Right kidney (tissue), 1 donor: ENCODE measurements around the gene LRRC15.

Experiments
- DNase-seq: peaks from one replicate; pipeline ENCODE4 v3.0.0-alpha.2; 2016

The LRRC15 gene

DNA sequence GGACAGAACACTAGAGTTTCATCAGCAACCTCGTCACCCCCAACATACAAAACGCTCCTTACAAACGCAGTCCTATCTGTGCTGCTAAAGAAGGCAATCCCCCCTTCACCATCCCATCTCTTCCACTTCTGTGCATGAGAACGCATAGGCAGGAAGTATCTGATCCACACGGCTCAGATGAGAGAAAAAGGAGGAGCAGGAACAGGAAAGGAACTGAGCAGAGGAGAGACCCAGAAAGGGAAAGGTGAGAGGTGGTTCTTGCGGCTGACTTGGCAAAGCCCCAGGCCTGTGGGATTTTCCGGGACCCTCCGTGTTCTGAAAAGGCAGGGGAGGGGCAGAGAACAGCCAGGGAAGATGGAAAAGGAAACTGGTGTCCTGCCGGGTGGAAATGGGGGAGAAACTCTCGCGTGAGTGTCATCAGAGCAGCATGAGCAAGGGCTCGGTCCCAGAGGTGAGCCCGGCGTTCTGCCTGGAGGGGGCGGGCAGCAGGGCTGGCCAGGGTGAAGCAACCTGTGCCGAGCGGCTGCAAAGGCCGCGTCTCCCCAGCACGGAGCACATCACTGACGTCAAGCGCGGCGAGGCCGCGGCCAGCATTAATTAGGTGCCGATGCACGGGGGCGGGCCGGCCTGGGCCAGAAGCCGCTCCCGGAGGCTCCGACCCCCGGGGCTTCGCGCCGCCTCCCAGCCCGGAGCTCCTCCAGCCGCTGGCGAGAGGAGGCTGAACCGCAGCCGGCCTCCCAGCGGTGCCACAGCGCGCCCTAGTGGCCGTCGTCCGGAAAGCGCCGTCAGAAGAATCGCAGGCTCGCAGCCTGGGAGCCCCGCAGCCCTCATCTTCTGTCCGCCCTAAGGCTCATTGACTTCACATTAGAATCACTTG lies 54.2 kb downstream of the LRRC15 start:
- peak; percentile 95 for DNase-seq

GRCh38 chr3:194314388-194315068 lies 55.0 kb downstream of the LRRC15 start:
- no peak for DNase-seq

DNA sequence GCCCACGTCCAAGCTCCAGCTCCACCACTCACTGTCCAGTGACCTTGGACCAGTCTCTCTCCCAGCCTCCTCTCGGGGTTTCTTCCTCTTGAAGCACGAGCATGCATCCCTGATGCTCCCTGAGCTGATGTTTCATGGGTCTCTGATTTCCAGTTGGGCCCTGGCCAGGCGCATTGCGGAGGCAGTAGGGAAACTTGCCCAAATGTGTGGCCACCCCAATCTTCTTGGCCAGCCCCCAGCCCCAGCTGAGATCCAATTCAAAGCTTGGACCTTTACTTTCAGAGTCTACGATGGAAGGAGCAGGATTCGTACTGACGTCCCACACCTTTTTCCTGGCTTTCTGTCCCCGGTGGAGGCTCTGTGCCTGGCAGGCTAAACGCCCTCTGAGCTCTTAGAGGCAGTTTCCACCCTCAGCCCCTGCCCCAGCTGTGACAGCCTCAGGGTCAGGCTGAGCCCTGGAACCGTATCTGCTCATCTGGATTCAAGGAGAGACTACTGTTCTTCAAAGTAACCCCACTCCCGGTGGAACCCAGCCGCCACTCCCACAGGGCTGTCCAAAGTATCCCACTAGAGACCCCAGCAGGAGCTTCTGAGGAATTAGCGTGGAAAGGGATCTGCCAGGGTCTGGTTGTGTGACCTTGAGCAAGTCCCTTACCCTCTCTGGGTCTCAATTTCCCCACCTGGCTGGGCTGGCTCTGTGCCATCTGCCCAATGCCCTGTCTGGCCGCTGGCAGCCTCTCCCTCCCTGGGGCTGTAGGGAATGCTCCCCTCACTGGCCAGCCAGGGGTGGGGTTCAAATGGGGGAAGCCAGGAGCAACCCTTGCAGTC lies 55.8 kb downstream of the LRRC15 start:
- no peak for DNase-seq

- peak; percentile 73 for DNase-seq
Measured at GRCh38 chr3:194312743-194313281, 56.7 kb downstream of the LRRC15 start.

GRCh38 chr3:194312186-194312742 lies 57.3 kb downstream of the LRRC15 start:
- no peak for DNase-seq

DNA sequence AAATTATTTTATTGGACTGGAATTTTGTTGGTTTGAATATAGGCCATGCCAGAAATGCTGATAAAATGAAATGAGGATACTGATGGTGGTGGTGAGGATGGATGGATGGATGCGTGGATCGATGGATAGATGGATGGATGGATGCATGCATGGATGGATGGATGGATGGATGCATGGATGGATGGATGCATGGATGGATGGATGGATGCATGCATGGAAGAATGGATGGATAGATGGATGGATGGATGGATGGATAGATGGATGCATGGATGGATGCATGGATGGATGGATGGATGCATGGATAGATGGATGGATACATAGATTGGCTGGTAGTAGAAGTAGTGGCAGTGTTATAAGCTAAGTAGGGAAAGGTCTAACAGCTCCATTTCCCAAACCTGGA lies 58.5 kb downstream of the LRRC15 start:
- no peak for DNase-seq

DNA sequence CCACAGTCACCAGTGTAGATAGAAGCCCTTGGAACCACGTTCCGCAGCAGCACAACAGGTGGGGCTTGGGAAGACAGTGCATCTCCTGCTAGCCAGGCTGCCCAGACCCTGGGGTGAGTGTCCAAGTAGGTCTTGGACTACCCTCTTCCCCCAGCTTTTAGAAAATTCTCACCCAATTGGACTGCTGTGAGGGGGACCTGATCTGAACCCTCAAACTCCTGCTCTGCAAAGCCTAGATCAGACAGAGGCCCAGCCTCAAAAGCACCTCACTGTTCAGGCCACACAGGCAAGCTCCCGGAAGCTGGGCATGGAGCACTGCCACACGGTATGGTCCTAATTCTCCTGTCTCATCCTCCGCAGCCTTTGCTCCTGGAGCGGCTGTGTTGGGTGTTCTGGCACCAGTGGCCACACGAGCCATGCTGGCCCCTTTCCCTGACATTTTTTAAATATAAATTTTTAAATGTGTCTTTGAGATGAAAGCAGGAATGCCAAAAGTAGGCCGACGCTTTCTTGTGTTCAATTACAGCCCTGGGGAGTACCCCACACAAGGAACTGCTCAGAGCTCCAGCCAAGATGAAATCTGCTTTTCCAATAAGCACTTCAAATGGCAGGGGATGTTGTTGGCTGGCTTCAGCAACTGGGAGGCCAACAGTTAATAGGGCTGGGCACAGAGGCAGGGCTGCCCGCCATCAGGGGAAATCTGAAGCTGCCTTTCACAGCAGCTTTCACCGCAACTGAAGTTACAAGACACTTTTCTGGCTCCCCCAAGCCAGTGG lies 59.3 kb downstream of the LRRC15 start:
- no peak for DNase-seq

GRCh38 chr3:194308601-194309449 lies 60.7 kb downstream of the LRRC15 start:
- DNase-seq: no peak

GRCh38 chr3:194307849-194308248 lies 61.7 kb downstream of the LRRC15 start:
- DNase-seq: no peak

DNA sequence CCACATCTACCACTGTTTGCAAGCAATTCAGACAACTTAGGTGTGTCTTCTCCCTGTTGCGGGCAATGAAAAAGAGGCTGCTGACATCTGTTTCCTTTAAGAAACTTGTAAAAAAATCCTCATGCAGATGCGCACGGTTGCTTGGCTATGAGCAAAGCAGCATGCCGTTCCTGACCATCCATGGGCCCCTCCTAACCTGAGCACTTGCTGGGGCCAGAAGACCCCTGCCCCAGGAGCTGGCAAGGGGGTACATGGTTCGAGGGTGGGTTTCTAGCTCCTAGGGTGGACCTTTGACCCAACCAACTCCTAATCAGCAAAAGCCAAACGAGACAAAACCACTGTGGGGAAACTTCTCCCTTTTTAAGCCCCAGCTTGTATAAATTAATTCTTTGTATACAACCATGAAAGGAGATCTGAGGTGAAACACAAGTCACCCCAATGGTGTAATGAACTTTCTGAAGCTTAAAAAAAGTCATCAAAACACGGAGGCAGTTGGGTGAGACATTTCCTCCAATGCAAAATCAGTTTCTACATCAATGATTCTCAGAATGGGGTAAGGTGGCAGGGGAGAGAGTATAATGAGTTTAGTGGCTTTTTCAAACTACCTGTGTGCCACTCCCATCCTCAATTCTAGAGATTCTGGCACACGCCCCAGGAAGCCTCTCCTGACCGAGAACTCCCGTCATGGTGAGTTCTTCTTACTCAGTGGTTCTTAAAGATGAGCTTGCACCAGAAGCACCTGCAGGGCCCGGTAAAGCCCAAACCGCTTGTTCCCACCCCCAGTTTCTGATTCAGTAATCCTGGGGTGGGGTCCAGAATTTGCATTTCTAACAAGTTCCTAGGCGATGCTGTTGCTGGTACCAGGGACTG lies 62.5 kb downstream of the LRRC15 start:
- DNase-seq: peak; percentile 44

GRCh38 chr3:194306109-194306686 lies 63.3 kb downstream of the LRRC15 start:
- DNase-seq: peak; percentile 50

- no peak for DNase-seq
Measured at GRCh38 chr3:194305356-194306108, 64.0 kb downstream of the LRRC15 start.
